Fibroblast of pulmonary artery (primary cell): Measurements from ENCODE around the gene BCL3.

Experiments used
- DNase-seq: peaks from one replicate; pipeline ENCODE4 v3.0.0-alpha.2; 2010; ENCODE audit warnings: low read depth
- H3K4me3 ChIP-seq: replicated peaks from 2 replicates; pipeline ENCODE4 v1.5.1; 2011; ENCODE audit warnings: low read depth, mild to moderate bottlenecking, control low read depth, low read length, moderate library complexity
- CTCF ChIP-seq: IDR thresholded peaks from 2 replicates; pipeline ENCODE4 v1.5.1; 2011; ENCODE audit warnings: mild to moderate bottlenecking, control low read depth, low read length, inconsistent platforms; ENCODE audit errors: missing control alignments

Gene BCL3

GRCh38 chr19:44722131-44723121 lies 26.1 kb upstream of the BCL3 start:
- no peak overlapping the region for H3K4me3 ChIP-seq
- DNase-seq, result no peak

GRCh38 chr19:44723299-44723951 lies 25.1 kb upstream of the BCL3 start:
- TF ChIP-seq CTCF, result no peak
- H3K4me3 ChIP-seq, result no peak overlapping the region
- DNase-seq, result no peak

More at GRCh38 chr19:44722131-44723121, 26.1 kb upstream of the BCL3 start:
- no peak for TF ChIP-seq CTCF

GRCh38 chr19:44723952-44724319 lies 24.6 kb upstream of the BCL3 start:
- TF ChIP-seq CTCF, result peak; percentile 98
- no peak overlapping the region for H3K4me3 ChIP-seq
- DNase-seq, result peak; percentile 86

GRCh38 chr19:44725251-44725650 lies 23.3 kb upstream of the BCL3 start:
- TF ChIP-seq CTCF, result no peak
- no peak overlapping the region for H3K4me3 ChIP-seq
- no peak for DNase-seq

GRCh38 chr19:44725684-44726083 lies 22.8 kb upstream of the BCL3 start:
- TF ChIP-seq CTCF, result no peak
- H3K4me3 ChIP-seq, result no peak overlapping the region
- no peak for DNase-seq

- TF ChIP-seq CTCF, result no peak
- DNase-seq, result no peak
- no peak overlapping the region for H3K4me3 ChIP-seq
Measured at GRCh38 chr19:44726465-44726864, 22.0 kb upstream of the BCL3 start.

- no peak overlapping the region for H3K4me3 ChIP-seq
- no peak for DNase-seq
- TF ChIP-seq CTCF, result no peak
Measured at GRCh38 chr19:44728178-44728577, 20.3 kb upstream of the BCL3 start.
